CD8-positive, alpha-beta memory T cell (primary cell): ENCODE results near the gene SLC41A1. TPM values are rescaled to one million over a fixed set of nuclear protein-coding genes. Genes with fewer than 3 reads are reported as not detected.

ENCODE experiments used
- CTCF ChIA-PET: fragments of 350-600 bp; sonication (Branson Sonifier 250); formaldehyde crosslinking; loops from one replicate; lab custom pipeline; 2021; ENCODE audit warnings: antibody characterized with exemption; lab: Charles Lee
- POLR2A ChIA-PET: fragments of 350-600 bp; sonication (Branson Sonifier 250); formaldehyde crosslinking; loops from one replicate; lab custom pipeline; 2021; ENCODE audit warnings: antibody characterized with exemption; lab: Charles Lee
- DNase-seq, 5 donors: peaks; one replicate each; pipeline versions ENCODE4 v3.0.0 to v3.0.0-alpha.2; 2020 to 2022; ENCODE audit warnings: mixed read lengths in 1 of 5
- H3K27ac ChIP-seq: one replicate; pipeline ENCODE4 v1.7.0; 2013; ENCODE audit warnings: low read depth, mild to moderate bottlenecking, low read length, moderate library complexity
- H3K27me3 ChIP-seq: 2 replicates; pipeline ENCODE4 v1.7.0; 2013; ENCODE audit warnings: low read length, mild to moderate bottlenecking; ENCODE audit not compliant: insufficient read depth, poor library complexity, severe bottlenecking
- H3K36me3 ChIP-seq: 2 replicates; pipeline ENCODE4 v1.7.0; 2013; ENCODE audit warnings: mild to moderate bottlenecking, low read length, moderate library complexity; ENCODE audit not compliant: insufficient read depth
- H3K4me1 ChIP-seq: 2 replicates; pipeline ENCODE4 v1.7.0; 2013; ENCODE audit warnings: mild to moderate bottlenecking, low read length, moderate library complexity; ENCODE audit not compliant: insufficient read depth
- H3K4me3 ChIP-seq: 2 replicates; pipeline ENCODE4 v1.7.0; 2013; ENCODE audit warnings: mild to moderate bottlenecking, low read length
- H3K9me3 ChIP-seq: 2 replicates; pipeline ENCODE4 v1.7.0; 2013; ENCODE audit warnings: mild to moderate bottlenecking, low read length
- H3K27ac Mint-ChIP-seq, 8 donors: one replicate each; pipeline ENCODE4 v1.8.0; 2020 to 2021; ENCODE audit warnings: mixed read lengths in 8 of 8, mild to moderate bottlenecking in 6 of 8, inconsistent platforms in 3 of 8, moderate library complexity in 3 of 8
- H3K27me3 Mint-ChIP-seq, 2 donors: one replicate each; pipeline ENCODE4 v1.8.0; 2020 to 2021; ENCODE audit warnings: mixed read lengths in 2 of 2, mild to moderate bottlenecking in 1 of 2, moderate library complexity in 1 of 2
- H3K36me3 Mint-ChIP-seq, 3 donors: one replicate each; pipeline ENCODE4 v1.8.0; 2020 to 2021; ENCODE audit warnings: mixed read lengths in 3 of 3, inconsistent platforms in 1 of 3, mild to moderate bottlenecking in 1 of 3
- H3K4me1 Mint-ChIP-seq, 3 donors: one replicate each; pipeline ENCODE4 v1.8.0; 2020 to 2021; ENCODE audit warnings: mixed read lengths in 3 of 3, inconsistent platforms in 1 of 3, mild to moderate bottlenecking in 1 of 3
- H3K4me3 Mint-ChIP-seq, 7 donors: one replicate each; pipeline ENCODE4 v1.8.0; 2020 to 2021; ENCODE audit warnings: mixed read lengths in 7 of 7, mild to moderate bottlenecking in 6 of 7, moderate library complexity in 4 of 7, inconsistent platforms in 2 of 7
- H3K9me3 Mint-ChIP-seq, 5 donors: one replicate each; pipeline ENCODE4 v1.8.0; 2020 to 2022; ENCODE audit warnings: mixed read lengths in 5 of 5, mild to moderate bottlenecking in 3 of 5, moderate library complexity in 2 of 5, inconsistent platforms in 1 of 5
- polyA plus RNA-seq: library from polyadenylated mRNA; unstranded; fragments of 300-500 nt; fragmentation: Illumina TruSeq; gene quantifications from one replicate; pipeline ENCODE4 v1.2.3, GENCODE V29; 2021
- total RNA-seq, 2 experiments: library from RNA; stranded (reverse); gene quantifications; one replicate each; pipeline ENCODE4 v1.2.3, GENCODE V29; 2021

The SLC41A1 gene
- total and polyA plus RNA-seq, 3 experiments from 2014 or later, result 16.5 to 27.6 (median 24.1) TPM

- Mint-ChIP-seq H3K36me3 (peaks cover 7 to 26% (median 10%) of the 10 kb centered on the region in 3 donors), H3K4me1 (peaks cover 44 to 55% (median 46%) of the 10 kb centered on the region in 3 donors), H3K27ac (peak overlapping the region; percentile 71 to 96 (median 92)), H3K27me3 (no peaks in the 10 kb centered on the region), H3K9me3 (no peaks in the 10 kb centered on the region), H3K4me3 (peak overlapping the region; percentile 91 to 97 (median 93))
- Histone ChIP-seq H3K4me1 (peaks cover 48% of the 10 kb centered on the region), H3K9me3 (no peaks in the 10 kb centered on the region), H3K27ac (peak overlapping the region; percentile 65), H3K27me3 (peaks cover 3% of the 10 kb centered on the region), H3K4me3 (peak overlapping the region; percentile 89), H3K36me3 (no peaks in the 10 kb centered on the region)
- POLR2A ChIA-PET, result interaction anchor here (2.4 kb wide), 1 partner anchor 36 kb away, joined by 5 read pairs; the partner anchor contains the start of gene PM20D1
- peak in 2 of 5 donors; percentile 7 to 40 for DNase-seq
- CTCF ChIA-PET, result interaction anchor here (1.3 to 1.6 kb wide), 2 partner anchors 11 to 155 kb away, joined by 4 to 5 read pairs; no protein-coding TSS in a partner anchor
Observed at GRCh38 chr1:205813755-205814058, 709 bp upstream of the SLC41A1 start.

GRCh38 chr1:205812271-205812877, 624 bp downstream of the SLC41A1 start:
- H3K9me3 ChIP-seq, result no peaks in the 10 kb centered on the region
- no peaks in the 10 kb centered on the region for H3K27me3 Mint-ChIP-seq
- peak overlapping the region; percentile 65 for H3K27ac ChIP-seq
- H3K4me1 Mint-ChIP-seq, result peaks cover 54 to 67% (median 58%) of the 10 kb centered on the region in 3 donors
- peaks cover 10 to 34% (median 10%) of the 10 kb centered on the region in 3 donors for H3K36me3 Mint-ChIP-seq
- H3K4me3 Mint-ChIP-seq, result peak overlapping the region; percentile 86 to 95 (median 93)
- peak overlapping the region; percentile 81 to 96 (median 89) for H3K27ac Mint-ChIP-seq
- peaks cover 3% of the 10 kb centered on the region for H3K27me3 ChIP-seq
- CTCF ChIA-PET, result interaction anchor here (0.7 to 1.2 kb wide), 2 partner anchors 21 to 165 kb away, joined by 3 to 4 read pairs; no protein-coding TSS in a partner anchor
- H3K36me3 ChIP-seq, result no peaks in the 10 kb centered on the region
- H3K4me1 ChIP-seq, result peaks cover 51% of the 10 kb centered on the region
- H3K4me3 ChIP-seq, result peak overlapping the region; percentile 89
- H3K9me3 Mint-ChIP-seq, result no peaks in the 10 kb centered on the region
- POLR2A ChIA-PET, result interaction anchor here (0.7 to 2.4 kb wide), 3 partner anchors 9 to 75 kb away, joined by 3 to 8 read pairs (median 5); partner anchors contain the start of gene PM20D1
- DNase-seq, result peak in 2 of 5 donors; percentile 7 to 21

- H3K4me1 ChIP-seq, result peaks cover 58% of the 10 kb centered on the region
- Mint-ChIP-seq H3K27me3 (no peaks in the 10 kb centered on the region), H3K4me3 (peak overlapping the region; percentile 86 to 95 (median 93)), H3K27ac (peak overlapping the region; percentile 81 to 96 (median 89)), H3K9me3 (no peaks in the 10 kb centered on the region), H3K4me1 (peaks cover 61 to 74% (median 65%) of the 10 kb centered on the region in 3 donors), H3K36me3 (peaks cover 10 to 35% (median 10%) of the 10 kb centered on the region in 3 donors)
- H3K9me3 ChIP-seq, result no peaks in the 10 kb centered on the region
- CTCF ChIA-PET, result interaction anchor here (0.7 to 1.3 kb wide), 4 partner anchors 19 to 166 kb away, joined by 3 to 4 read pairs (median 3); no protein-coding TSS in a partner anchor
- POLR2A ChIA-PET, result interaction anchor here (0.6 to 2.0 kb wide), 2 partner anchors 37 to 98 kb away, joined by 3 to 4 read pairs; partner anchors contain the start of gene RAB29
- H3K36me3 ChIP-seq, result no peaks in the 10 kb centered on the region
- peak overlapping the region; percentile 65 for H3K27ac ChIP-seq
- peak overlapping the region; percentile 89 for H3K4me3 ChIP-seq
- H3K27me3 ChIP-seq, result peaks cover 3% of the 10 kb centered on the region
- no peak for DNase-seq
Observed at GRCh38 chr1:205811660-205812059, 1.3 kb downstream of the SLC41A1 start.

- no peaks in the 10 kb centered on the region for H3K27me3 Mint-ChIP-seq
- no peak overlapping the region for H3K27ac ChIP-seq
- H3K9me3 ChIP-seq, result no peaks in the 10 kb centered on the region
- H3K4me1 Mint-ChIP-seq, result peaks cover 71 to 85% (median 75%) of the 10 kb centered on the region in 3 donors
- H3K27ac Mint-ChIP-seq, result peak overlapping the region in 6 of 8 donors; percentile 69 to 96 (median 89)
- H3K4me3 ChIP-seq, result no peak overlapping the region
- no peaks in the 10 kb centered on the region for H3K9me3 Mint-ChIP-seq
- ChIA-PET POLR2A (interaction anchor here (0.6 to 2.0 kb wide), 2 partner anchors 35 to 1060 kb away, joined by 4 to 7 read pairs; partner anchors contain the start of gene RAB29), CTCF (interaction anchor here (1.1 to 1.3 kb wide), 6 partner anchors 9 to 167 kb away, joined by 3 to 5 read pairs (median 3); no protein-coding TSS in a partner anchor)
- peaks cover 10 to 36% (median 10%) of the 10 kb centered on the region in 3 donors for H3K36me3 Mint-ChIP-seq
- peaks cover 68% of the 10 kb centered on the region for H3K4me1 ChIP-seq
- H3K27me3 ChIP-seq, result peaks cover 3% of the 10 kb centered on the region
- DNase-seq, result no peak
- peak overlapping the region; percentile 52 to 95 (median 91) for H3K4me3 Mint-ChIP-seq
- no peaks in the 10 kb centered on the region for H3K36me3 ChIP-seq
Observed at GRCh38 chr1:205810448-205811157, 2.4 kb downstream of the SLC41A1 start.

- DNase-seq, result no peak
- Histone ChIP-seq H3K9me3 (no peaks in the 10 kb centered on the region), H3K36me3 (no peaks in the 10 kb centered on the region), H3K27ac (no peak overlapping the region), H3K4me3 (no peak overlapping the region), H3K27me3 (peaks cover 3% of the 10 kb centered on the region), H3K4me1 (peaks cover 75% of the 10 kb centered on the region)
- Mint-ChIP-seq H3K9me3 (no peaks in the 10 kb centered on the region), H3K27me3 (no peaks in the 10 kb centered on the region), H3K36me3 (peaks cover 10 to 36% (median 10%) of the 10 kb centered on the region in 3 donors), H3K27ac (peak overlapping the region in 2 of 8 donors; percentile 71 to 92), H3K4me3 (peak overlapping the region in 5 of 7 donors; percentile 38 to 95 (median 60)), H3K4me1 (peaks cover 77 to 89% (median 82%) of the 10 kb centered on the region in 3 donors)
- CTCF ChIA-PET, result interaction anchor here (0.8 to 1.3 kb wide), 4 partner anchors 8 to 167 kb away, joined by 3 to 5 read pairs (median 4); no protein-coding TSS in a partner anchor
- POLR2A ChIA-PET, result interaction anchor here (2.0 kb wide), 1 partner anchor 35 kb away, joined by 4 read pairs; the partner anchor contains the start of gene RAB29
Observed at GRCh38 chr1:205809942-205810345, 3.1 kb downstream of the SLC41A1 start.

- Histone ChIP-seq H3K9me3 (no peaks in the 10 kb centered on the region), H3K4me3 (no peak overlapping the region), H3K27ac (no peak overlapping the region), H3K27me3 (peaks cover 3% of the 10 kb centered on the region), H3K4me1 (peaks cover 80% of the 10 kb centered on the region), H3K36me3 (no peaks in the 10 kb centered on the region)
- CTCF ChIA-PET, result interaction anchor here (0.8 to 1.3 kb wide), 2 partner anchors 151 to 168 kb away, joined by 3 read pairs; no protein-coding TSS in a partner anchor
- no peak for DNase-seq
- Mint-ChIP-seq H3K4me1 (peaks cover 82 to 89% (median 87%) of the 10 kb centered on the region in 3 donors), H3K27me3 (no peaks in the 10 kb centered on the region), H3K4me3 (peak overlapping the region; percentile 24 to 79 (median 48)), H3K27ac (peak overlapping the region in 4 of 8 donors; percentile 43 to 83 (median 61)), H3K9me3 (no peaks in the 10 kb centered on the region), H3K36me3 (peaks cover 10 to 38% (median 12%) of the 10 kb centered on the region in 3 donors)
- POLR2A ChIA-PET, result no interaction called here
Observed at GRCh38 chr1:205809469-205809868, 3.5 kb downstream of the SLC41A1 start.

- Mint-ChIP-seq H3K36me3 (peaks cover 3 to 34% (median 8%) of the 10 kb centered on the region in 3 donors), H3K4me1 (peaks cover 64 to 77% (median 66%) of the 10 kb centered on the region in 3 donors), H3K9me3 (no peaks in the 10 kb centered on the region), H3K27me3 (no peaks in the 10 kb centered on the region), H3K27ac (peak overlapping the region; percentile 44 to 90 (median 78)), H3K4me3 (peak overlapping the region in 6 of 7 donors; percentile 60 to 72 (median 66))
- Histone ChIP-seq H3K4me1 (peaks cover 51% of the 10 kb centered on the region), H3K27ac (no peak overlapping the region), H3K9me3 (no peaks in the 10 kb centered on the region), H3K36me3 (no peaks in the 10 kb centered on the region), H3K27me3 (no peaks in the 10 kb centered on the region), H3K4me3 (no peak overlapping the region)
- ChIA-PET CTCF (interaction anchor here (0.9 to 3.4 kb wide), 5 partner anchors 13 to 172 kb away, joined by 3 to 10 read pairs (median 3); no protein-coding TSS in a partner anchor), POLR2A (interaction anchor here (0.9 kb wide), 1 partner anchor 30 kb away, joined by 3 read pairs; the partner anchor contains the start of gene RAB29)
- DNase-seq, result peak in 1 of 5 donors; percentile 20
Observed at GRCh38 chr1:205805082-205805711, 7.8 kb downstream of the SLC41A1 start.
